ENCODE measurements around the gene RTRAF.

DNA sequence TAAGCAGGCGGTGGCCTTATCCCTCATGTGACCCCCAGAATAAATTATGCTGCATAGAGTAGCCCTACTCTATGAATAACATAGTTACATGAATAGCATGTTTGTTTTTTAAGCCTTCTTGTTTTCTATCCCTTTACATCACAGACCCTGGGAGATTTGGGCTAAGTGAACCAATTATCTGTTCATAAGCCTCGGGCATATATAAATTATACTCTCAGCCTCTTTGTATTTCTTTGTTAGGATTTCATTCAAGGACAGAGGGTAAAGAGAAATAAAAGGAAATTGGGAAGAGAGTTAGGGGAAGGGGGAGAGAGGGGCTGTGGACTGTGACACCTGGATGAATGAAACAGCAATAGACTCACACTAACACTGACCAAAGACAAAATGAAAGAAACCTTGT is 35.3 kb upstream of the RTRAF start:
- TF ChIP-seq, protein P1, sequence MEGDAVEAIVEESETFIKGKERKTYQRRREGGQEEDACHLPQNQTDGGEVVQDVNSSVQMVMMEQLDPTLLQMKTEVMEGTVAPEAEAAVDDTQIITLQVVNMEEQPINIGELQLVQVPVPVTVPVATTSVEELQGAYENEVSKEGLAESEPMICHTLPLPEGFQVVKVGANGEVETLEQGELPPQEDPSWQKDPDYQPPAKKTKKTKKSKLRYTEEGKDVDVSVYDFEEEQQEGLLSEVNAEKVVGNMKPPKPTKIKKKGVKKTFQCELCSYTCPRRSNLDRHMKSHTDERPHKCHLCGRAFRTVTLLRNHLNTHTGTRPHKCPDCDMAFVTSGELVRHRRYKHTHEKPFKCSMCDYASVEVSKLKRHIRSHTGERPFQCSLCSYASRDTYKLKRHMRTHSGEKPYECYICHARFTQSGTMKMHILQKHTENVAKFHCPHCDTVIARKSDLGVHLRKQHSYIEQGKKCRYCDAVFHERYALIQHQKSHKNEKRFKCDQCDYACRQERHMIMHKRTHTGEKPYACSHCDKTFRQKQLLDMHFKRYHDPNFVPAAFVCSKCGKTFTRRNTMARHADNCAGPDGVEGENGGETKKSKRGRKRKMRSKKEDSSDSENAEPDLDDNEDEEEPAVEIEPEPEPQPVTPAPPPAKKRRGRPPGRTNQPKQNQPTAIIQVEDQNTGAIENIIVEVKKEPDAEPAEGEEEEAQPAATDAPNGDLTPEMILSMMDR (IDR thresholded peaks at IDR 0.05) = no peak
- no peak for TF ChIP-seq EZH2 (IDR thresholded peaks at IDR 0.05; ENCODE audit: borderline replicate concordance, insufficient read depth, low read depth, low read length, poor library complexity, severe bottlenecking)
